Measurements from ENCODE around the gene DSTN. TPM values are rescaled to one million over a fixed set of nuclear protein-coding genes. Genes with fewer than 3 reads are reported as not detected.

Gene DSTN
- total RNA-seq, 4 donors from 2014 or later = 111 to 151 (median 117) TPM

GRCh38 chr20:17631576-17632319 lies 61.9 kb downstream of the DSTN start:
- H3K36me3 ChIP-seq = peaks cover 0 to 100% (median 0%) of the 10 kb centered on the region in 3 donors
- peaks cover 0 to 13% (median 0%) of the 10 kb centered on the region in 4 donors for H3K4me1 ChIP-seq
- peak in 3 of 6 experiments; percentile 25 to 38 (median 35) for TF ChIP-seq CTCF (IDR thresholded peaks at IDR 0.05)
- TF ChIP-seq POLR2A (IDR thresholded peaks at IDR 0.05) = no peak
- H3K9me3 ChIP-seq = no peaks in the 10 kb centered on the region
- peak in 2 of 3 donors; percentile 66 to 69 for DNase-seq
- H3K27ac ChIP-seq = no peak overlapping the region
- no peak overlapping the region for H3K4me3 ChIP-seq
- H3K27me3 ChIP-seq = no peaks in the 10 kb centered on the region

- H3K9me3 ChIP-seq = no peaks in the 10 kb centered on the region
- TF ChIP-seq POLR2A (IDR thresholded peaks at IDR 0.05) (no peak), CTCF (IDR thresholded peaks at IDR 0.05) (no peak)
- H3K36me3 ChIP-seq = peaks cover 0 to 100% (median 0%) of the 10 kb centered on the region in 3 donors
- no peaks in the 10 kb centered on the region for H3K27me3 ChIP-seq
- DNase-seq = no peak
- no peak overlapping the region for H3K27ac ChIP-seq
- no peak overlapping the region for H3K4me3 ChIP-seq
- peaks cover 0 to 14% (median 0%) of the 10 kb centered on the region in 4 donors for H3K4me1 ChIP-seq
These were observed 63.5 kb downstream of the DSTN start for GRCh38 chr20:17633221-17633849.

GRCh38 chr20:17633850-17634500 lies 64.1 kb downstream of the DSTN start:
- Histone ChIP-seq H3K27ac (peak overlapping the region in 3 of 4 donors; percentile 7 to 59 (median 18)), H3K27me3 (no peaks in the 10 kb centered on the region), H3K4me1 (peaks cover 0 to 14% (median 0%) of the 10 kb centered on the region in 4 donors), H3K36me3 (peaks cover 0 to 100% (median 0%) of the 10 kb centered on the region in 3 donors), H3K4me3 (no peak overlapping the region), H3K9me3 (no peaks in the 10 kb centered on the region)
- DNase-seq = no peak
- TF ChIP-seq CTCF (IDR thresholded peaks at IDR 0.05) (no peak), POLR2A (IDR thresholded peaks at IDR 0.05) (no peak)

GRCh38 chr20:17634661-17635331 lies 64.9 kb downstream of the DSTN start:
- TF ChIP-seq POLR2A (IDR thresholded peaks at IDR 0.05) = no peak
- no peak for TF ChIP-seq CTCF (IDR thresholded peaks at IDR 0.05)
- no peak for DNase-seq
- peaks cover 0 to 14% (median 0%) of the 10 kb centered on the region in 4 donors for H3K4me1 ChIP-seq
- H3K27ac ChIP-seq = peak overlapping the region; percentile 7 to 59 (median 25)
- H3K9me3 ChIP-seq = no peaks in the 10 kb centered on the region
- peaks cover 0 to 98% (median 0%) of the 10 kb centered on the region in 3 donors for H3K36me3 ChIP-seq
- no peaks in the 10 kb centered on the region for H3K27me3 ChIP-seq
- H3K4me3 ChIP-seq = no peak overlapping the region

Measured in Peyer's patch (tissue), 4 donors.